ENCODE results near the gene ARTN. TPM values are rescaled to one million over a fixed set of nuclear protein-coding genes. Genes with fewer than 3 reads are reported as not detected.

Gene ARTN
- total and polyA plus RNA-seq, 9 of the 15 experiments (the other 6 are each of a cell fraction or from before 2014, with no cell fraction given): 0.06 to 0.38 TPM; not detected in 7

GRCh38 chr1:43924516-43924915, 9.1 kb upstream of the ARTN start:
- Histone ChIP-seq H3K4me3 (no peak overlapping the region), H3K4me2 (ENCODE audit: insufficient read depth, low read length) (no peak overlapping the region), H3K9ac (ENCODE audit: insufficient read depth in 1 of 2, low read depth in 2 of 2, low read length in 2 of 2) (no peak overlapping the region), H2AFZ (ENCODE audit: low read depth, low read length) (no peak overlapping the region), H3K9me1 (ENCODE audit: control insufficient read depth, insufficient read depth, low read length) (no peaks in the 10 kb centered on the region), H3K79me2 (ENCODE audit: control insufficient read depth, insufficient read depth, low read length) (no peaks in the 10 kb centered on the region), H3K4me1 (replicated peaks in 1 of 2; ENCODE audit: control insufficient read depth in 2 of 2, insufficient read depth in 2 of 2, low read length in 2 of 2) (no peaks in the 10 kb centered on the region; a peak in 1 of 5 replicates), H3K27ac (ENCODE audit: extremely low read depth, low read depth, low read length) (no peak overlapping the region), H3K9me3 (replicated peaks; ENCODE audit: control insufficient read depth, insufficient read depth, low read depth, low read length) (no peaks in the 10 kb centered on the region), H3K27me3 (ENCODE audit: control insufficient read depth in 2 of 2, insufficient read depth in 2 of 2, low read length in 2 of 2) (0 out of 5 replicates have a peak, but pooled peaks cover 0 to 5% of the 10 kb centered on the region in 2 experiments), H3K36me3 (ENCODE audit: control insufficient read depth, insufficient read depth, low read length) (no peaks in the 10 kb centered on the region; the same call in 2 of the 3 replicates), H4K20me1 (replicated peaks; ENCODE audit: control insufficient read depth, insufficient read depth, low read length) (no peaks in the 10 kb centered on the region; the same call in 1 of the 2 replicates)
- ChIA-PET CTCF (ENCODE audit: low intra/inter-chr PET ratio) (no interaction called here), POLR2A (interaction anchor here (0.5 to 1.5 kb wide), 4 partner anchors 8 to 162 kb away, joined by 3 to 9 read pairs (median 4); no protein-coding TSS in a partner anchor)
- ATAC-seq (no peak), DNase-seq (ENCODE audit: extremely low read depth in 1 of 4, low spot score in 3 of 4) (no peak), FAIRE-seq (no peak)
- in situ Hi-C loops (cut with MboI) (no loop called here), intact Hi-C loops (cut with micrococcal nuclease) (no loop called here)
- TF ChIP-seq SPI1 (IDR thresholded peaks at IDR 0.05; ENCODE audit: borderline replicate concordance, low read depth, low read length) (no peak), DMBX1 (CRISPR knock-in tag; IDR thresholded peaks at IDR 0.05; ENCODE audit: borderline replicate concordance) (no peak), FOXJ3 (CRISPR knock-in tag; IDR thresholded peaks at IDR 0.05) (no peak), NR2F6 (CRISPR knock-in tag; IDR thresholded peaks at IDR 0.05) (no peak), SMAD4 (CRISPR knock-in tag; conservative IDR thresholded peaks at IDR 0.05) (no peak), KDM2B (CRISPR knock-in tag; IDR thresholded peaks at IDR 0.05) (no peak), ESRRB (CRISPR knock-in tag; IDR thresholded peaks at IDR 0.05; ENCODE audit: borderline replicate concordance) (no peak), IFI16 (CRISPR knock-in tag; IDR thresholded peaks at IDR 0.05) (no peak), CTCF (IDR thresholded peaks at IDR 0.05 in 2 of 3, conservative IDR thresholded peaks at IDR 0.05 in 1 of 3; ENCODE audit: insufficient read depth in 2 of 3, low read depth in 1 of 3, low read length in 3 of 3) (no peak), U2AF2 (optimal IDR thresholded peaks at IDR 0.05; ENCODE audit: low read depth, low read length) (no peak), MCM2 (IDR thresholded peaks at IDR 0.05; ENCODE audit: low read depth) (no peak), STAT5A (IDR thresholded peaks at IDR 0.05; ENCODE audit: borderline replicate concordance, low read length) (no peak), ETS1 (conservative IDR thresholded peaks at IDR 0.05; ENCODE audit: control insufficient read depth, low read depth, low read length) (no peak), ZNF274 (IDR thresholded peaks at IDR 0.05; ENCODE audit: borderline replicate concordance, low read depth, low read length) (no peak), CSDE1 (IDR thresholded peaks at IDR 0.05) (no peak), PHF20 (IDR thresholded peaks at IDR 0.05; ENCODE audit: partially characterized antibody) (no peak), C11orf30 (IDR thresholded peaks at IDR 0.05; ENCODE audit: low read depth) (no peak), TAF9B (IDR thresholded peaks at IDR 0.05; ENCODE audit: partially characterized antibody) (no peak)
- no TSS peak for BruUV-seq (replicated peaks)
- 52% methylated on average over 4 of the region's 4 CpGs for WGBS (ENCODE audit: insufficient coverage, low coverage, missing lambda C conversion rate)

All from K562 (cell line).